GM21526 (cell line): ENCODE measurements around the gene PDPR.
"Not testable (repeated sequence)": the region's sequence is repeated elsewhere in the genome, so short reads cannot be mapped to it uniquely, and the experiment has no call there.

Experiments used
- ATAC-seq: cut with Tn5 transposase; IDR thresholded peaks from one replicate; pipeline ENCODE4 v1.9.1; 2021; ENCODE audit warnings: moderate library complexity; ENCODE audit not compliant: unreplicated experiment, low FRiP score

PDPR gene

GRCh38 chr16:70159355-70160348 is 45.5 kb downstream of the PDPR start:
- no peak for ATAC-seq

- no peak for ATAC-seq
Measured at GRCh38 chr16:70160388-70160787, 46.3 kb downstream of the PDPR start.

GRCh38 chr16:70160821-70161220 is 46.7 kb downstream of the PDPR start:
- ATAC-seq = no peak

- ATAC-seq = no peak
Measured at GRCh38 chr16:70161350-70161749, 47.2 kb downstream of the PDPR start.

- ATAC-seq = no peak
Measured at GRCh38 chr16:70162041-70162451, 47.9 kb downstream of the PDPR start.

DNA sequence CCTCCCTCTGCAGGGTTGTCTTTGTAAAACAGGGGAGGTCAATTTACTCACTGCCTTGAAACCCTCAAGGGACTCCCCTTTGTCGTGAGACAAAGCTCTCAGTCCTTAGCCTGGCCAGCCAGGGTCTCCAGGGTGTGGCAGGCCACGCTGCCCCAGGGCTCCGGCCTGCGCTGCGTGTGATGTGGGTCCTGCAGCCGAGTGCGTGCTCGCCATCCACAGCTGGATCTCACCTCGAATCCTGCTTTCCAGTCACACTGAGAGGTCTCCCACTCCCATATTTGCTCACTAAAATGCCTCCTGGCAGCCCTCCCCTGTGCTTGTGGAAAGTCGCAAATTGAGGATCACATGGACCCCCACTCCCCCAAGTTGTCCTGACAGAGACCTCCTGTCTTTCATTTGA is 49.5 kb downstream of the PDPR start:
- ATAC-seq = no peak

DNA sequence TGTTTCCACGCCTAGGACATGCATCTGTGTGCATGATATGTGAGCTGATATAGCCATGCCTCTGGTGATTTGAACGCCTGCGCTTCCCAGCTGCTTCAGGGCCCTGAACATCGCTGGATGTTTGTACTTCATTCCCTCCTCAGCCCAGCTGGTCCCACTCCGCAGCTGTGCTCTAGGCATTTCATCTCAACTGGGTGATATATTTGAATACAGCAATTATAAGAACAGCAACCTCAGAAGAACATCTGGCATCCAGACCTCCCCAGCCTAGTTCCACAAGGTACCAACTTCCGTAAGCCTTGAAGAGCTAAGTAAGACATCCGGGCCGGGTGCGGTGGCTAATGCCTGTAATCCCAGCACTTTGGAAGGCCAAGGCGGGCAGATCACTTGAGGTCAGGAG is 52.6 kb downstream of the PDPR start:
- not testable (repeated sequence) for ATAC-seq

DNA sequence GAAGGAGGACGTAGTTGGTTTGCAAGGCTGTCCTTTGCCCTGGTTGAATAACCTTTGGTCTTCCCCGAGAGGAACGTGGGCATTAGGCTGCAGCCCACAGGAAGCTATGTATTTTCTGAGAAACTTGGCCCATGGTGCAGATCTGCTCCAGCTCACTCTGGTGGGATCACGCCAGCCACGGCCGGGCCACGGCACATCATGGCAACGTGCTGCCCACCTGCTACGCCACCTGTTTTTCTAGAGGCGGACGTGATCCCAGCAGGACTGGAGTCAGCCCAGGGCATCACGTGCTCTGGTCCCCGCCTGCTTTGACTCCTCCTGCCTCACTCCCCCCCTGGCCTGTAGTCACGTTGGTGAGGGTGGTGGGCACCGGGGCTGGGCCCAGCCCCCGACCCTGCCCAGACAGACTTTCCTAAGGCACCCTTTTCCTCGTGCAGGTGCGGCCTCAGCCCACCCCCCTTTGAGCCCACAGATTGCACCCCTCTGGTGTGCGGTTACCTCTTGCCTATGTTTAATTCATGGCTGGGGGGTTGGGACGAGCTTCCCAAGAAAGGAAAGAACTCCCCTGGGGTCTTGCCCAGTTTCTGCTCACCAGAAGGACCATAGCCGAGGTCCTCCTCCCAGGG is 59.2 kb downstream of the PDPR start, which contains the start of gene CLEC18C:
TSS of gene CLEC18C (plus strand) at position 576 of the 626 bp plus-strand sequence. CDS start 492 bp downstream, outside the sequence.
- ATAC-seq = not testable (repeated sequence)

- ATAC-seq = not testable (repeated sequence)
Measured at GRCh38 chr16:70173916-70174315, 59.8 kb downstream of the PDPR start.

DNA sequence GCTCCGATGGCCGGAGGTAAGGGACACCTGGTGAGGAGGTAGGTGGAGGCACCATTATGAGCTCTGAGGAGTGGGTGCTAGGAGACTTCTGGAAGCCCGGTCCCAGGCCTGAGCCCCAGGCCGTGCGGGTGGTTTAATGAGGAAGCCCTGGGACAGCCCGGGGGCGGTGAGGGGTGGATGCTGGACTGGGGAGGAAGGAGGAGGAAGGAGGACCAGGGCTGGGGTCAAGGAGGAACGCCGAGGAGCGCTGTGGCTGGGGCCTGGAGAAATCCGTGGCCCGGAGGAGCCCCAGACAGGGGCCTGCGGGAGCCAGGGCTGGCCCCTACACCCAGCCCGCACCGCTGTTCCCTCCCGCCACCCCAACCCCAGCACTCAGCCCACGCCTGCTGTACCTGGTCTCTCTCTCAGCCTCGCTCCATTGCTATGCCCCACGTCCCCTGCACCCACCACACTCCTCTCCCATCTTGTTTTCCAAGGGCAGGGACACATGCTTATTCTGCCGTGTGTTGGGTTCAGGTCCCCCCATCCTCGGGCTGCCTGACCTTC is 60.3 kb downstream of the PDPR start:
- not testable (repeated sequence) for ATAC-seq

GRCh38 chr16:70187858-70188607 is 73.9 kb downstream of the PDPR start:
- ATAC-seq = not testable (repeated sequence)

GRCh38 chr16:70188608-70188915 is 74.4 kb downstream of the PDPR start:
- not testable (repeated sequence) for ATAC-seq

DNA sequence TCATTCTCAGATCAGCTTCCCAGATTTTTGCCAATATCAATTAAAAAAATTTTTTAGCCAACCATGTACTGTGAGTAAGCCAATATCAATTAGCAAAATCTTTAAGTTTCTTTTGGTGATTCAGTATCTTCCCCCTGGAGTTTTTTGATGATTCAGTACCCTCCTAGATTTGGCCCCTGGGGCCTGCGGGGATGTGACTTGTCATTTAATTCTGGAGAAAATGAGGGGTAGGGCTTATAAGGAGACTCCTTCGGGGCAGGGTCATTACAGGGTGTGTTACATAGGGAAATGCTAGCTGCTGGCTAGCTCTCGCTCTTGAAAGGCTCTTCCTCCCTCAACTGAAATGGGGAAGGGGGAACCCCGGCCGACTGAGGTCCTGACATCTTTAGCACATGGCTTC is 76.4 kb downstream of the PDPR start:
- ATAC-seq = not testable (repeated sequence)

- not testable (repeated sequence) for ATAC-seq
Measured at GRCh38 chr16:70196683-70197300, 82.7 kb downstream of the PDPR start.

- ATAC-seq = not testable (repeated sequence)
Measured at GRCh38 chr16:70197611-70198010, 83.5 kb downstream of the PDPR start.

DNA sequence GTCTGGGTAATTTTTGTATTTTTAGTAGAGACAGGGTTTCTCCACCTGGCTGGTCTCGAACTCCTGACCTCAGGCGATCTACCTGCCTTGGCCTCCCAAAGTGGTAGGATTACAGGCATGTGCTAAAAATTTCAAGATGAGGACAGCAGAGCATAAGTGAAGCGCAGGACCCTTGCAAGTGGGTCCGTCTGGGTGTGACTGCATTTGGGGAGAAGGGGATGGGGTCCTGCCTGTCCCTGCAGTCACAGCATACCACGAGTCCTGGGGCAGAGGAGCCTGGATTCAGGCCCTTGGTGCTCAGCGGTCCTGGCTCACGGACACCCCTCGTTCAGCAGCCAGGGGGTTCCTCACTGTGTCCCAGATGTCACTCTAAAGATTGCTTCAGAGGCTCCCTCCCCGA is 84.1 kb downstream of the PDPR start:
- not testable (repeated sequence) for ATAC-seq

GRCh38 chr16:70198666-70199065 is 84.5 kb downstream of the PDPR start:
- not testable (repeated sequence) for ATAC-seq

DNA sequence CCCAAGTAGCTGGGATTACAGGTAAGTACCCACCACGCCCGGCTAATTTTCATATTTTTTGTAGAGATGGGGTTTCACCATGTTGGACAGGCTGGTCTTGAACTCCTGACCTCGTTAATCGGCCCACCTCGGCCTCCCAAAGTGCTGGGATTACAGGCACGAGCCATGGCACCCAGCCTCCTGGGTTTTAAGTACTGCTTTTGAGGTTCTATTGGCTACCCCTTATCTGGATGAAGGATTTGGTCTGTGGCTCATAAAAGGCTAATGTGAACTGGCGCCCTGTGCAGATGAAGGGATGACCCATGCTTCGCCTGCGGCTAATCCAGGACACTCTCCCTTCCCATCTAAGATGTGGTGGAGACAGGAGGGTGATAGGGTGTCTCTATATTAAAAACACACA is 85.0 kb downstream of the PDPR start:
- not testable (repeated sequence) for ATAC-seq

DNA sequence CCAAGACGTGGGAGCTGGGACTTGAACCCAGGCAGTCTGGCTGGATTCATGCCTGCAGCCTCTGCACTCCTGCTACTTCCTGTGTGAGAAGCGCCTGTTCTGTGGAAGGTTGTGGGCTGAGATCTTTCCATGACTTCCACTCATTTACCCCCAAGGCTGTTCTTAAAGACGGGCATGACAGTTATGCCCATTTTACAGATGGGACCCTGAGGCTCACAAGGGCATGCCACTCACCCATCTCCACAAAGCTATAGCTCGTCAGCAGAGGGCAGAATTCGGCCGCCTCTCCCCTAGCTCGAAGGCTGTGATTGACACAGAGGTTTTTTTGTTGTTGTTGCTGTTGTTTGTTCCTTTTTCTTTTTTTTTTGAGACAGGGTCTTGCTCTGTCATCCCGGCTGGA is 85.9 kb downstream of the PDPR start:
- ATAC-seq = not testable (repeated sequence)

GRCh38 chr16:70203508-70203907 is 89.4 kb downstream of the PDPR start:
- ATAC-seq = not testable (repeated sequence)
